ENCODE results near the gene USP49. TPM values are rescaled to one million over a fixed set of nuclear protein-coding genes. Genes with fewer than 3 reads are reported as not detected.

USP49 gene
- total RNA-seq, 1 donor from 2014 or later: 8.3 TPM

Other genes starting within 250 kb of the USP49 start
- 17.9 TPM for gene TFEB, start 159.8 kb downstream of the USP49 start, total RNA-seq
- gene PGC, start 148.0 kb downstream of the USP49 start, total RNA-seq: not detected
- gene FRS3, start 115.5 kb downstream of the USP49 start, total RNA-seq: 3.4 TPM
- 2.0 TPM for gene PRICKLE4, start 114.6 kb downstream of the USP49 start, total RNA-seq
- gene TOMM6, start 107.7 kb downstream of the USP49 start, total RNA-seq: 123 TPM
- 16.5 TPM for gene MED20, start 25.8 kb upstream of the USP49 start, total RNA-seq
- gene BYSL, start 26.1 kb upstream of the USP49 start, total RNA-seq: 31.1 TPM
- 104 TPM for gene CCND3, start 46.4 kb upstream of the USP49 start, total RNA-seq
- gene TAF8, start 155.1 kb upstream of the USP49 start, total RNA-seq: 36.8 TPM
- 1.3 TPM for gene C6orf132, start 247.2 kb upstream of the USP49 start, total RNA-seq